HepG2 (cell line): ENCODE data around the gene MIEF1. TPM values are rescaled to one million over a fixed set of nuclear protein-coding genes. Genes with fewer than 3 reads are reported as not detected.

Experiments
- ARHGAP35 ChIP-seq: sonication (generic); formaldehyde crosslinking; IDR thresholded peaks from 2 replicates; pipeline ENCODE4 v1.9.0; 2022; ENCODE audit warnings: mild to moderate bottlenecking, inconsistent platforms, moderate library complexity, missing genetic modification reagents, borderline replicate concordance
- ARID2 ChIP-seq: sonication (generic); formaldehyde crosslinking; IDR thresholded peaks from 2 replicates; pipeline ENCODE4 v1.8.1; 2022; ENCODE audit warnings: mild to moderate bottlenecking, missing genetic modification reagents, borderline replicate concordance
- CERS6 ChIP-seq: sonication (generic); formaldehyde crosslinking; IDR thresholded peaks from 2 replicates; pipeline ENCODE4 v1.5.0; 2020; ENCODE audit warnings: missing genetic modification reagents
- CTCF ChIP-seq: sonication (generic); formaldehyde crosslinking; IDR thresholded peaks from 2 replicates; pipeline ENCODE4 v1.5.0; 2020; ENCODE audit warnings: mild to moderate bottlenecking, missing genetic modification reagents, moderate library complexity
- DDIT3 ChIP-seq: sonication (generic); formaldehyde crosslinking; IDR thresholded peaks from 2 replicates; pipeline ENCODE4 v1.4.0; 2020; ENCODE audit warnings: mild to moderate bottlenecking, missing genetic modification reagents
- DMAP1 ChIP-seq: IDR thresholded peaks from 2 replicates; pipeline ENCODE4 v1.6.1; 2016
- GATAD2A ChIP-seq: IDR thresholded peaks from 2 replicates; pipeline ENCODE4 v1.6.1; 2016
- IKZF5 ChIP-seq: IDR thresholded peaks from 2 replicates; pipeline ENCODE4 v1.6.1; 2018; ENCODE audit warnings: missing genetic modification reagents, mild to moderate bottlenecking, missing compliant biosample characterization
- ISL2 ChIP-seq: sonication (generic); formaldehyde crosslinking; IDR thresholded peaks from 2 replicates; pipeline ENCODE4 v1.5.0; 2020; ENCODE audit warnings: missing genetic modification reagents
- LBX2 ChIP-seq: sonication (generic); formaldehyde crosslinking; IDR thresholded peaks from 2 replicates; pipeline ENCODE4 v1.5.0; 2020; ENCODE audit warnings: missing genetic modification reagents, mild to moderate bottlenecking, borderline replicate concordance
- MAX ChIP-seq: IDR thresholded peaks from 2 replicates; pipeline ENCODE4 v1.6.1; 2012; ENCODE audit warnings: inconsistent platforms
- MTF2 ChIP-seq: sonication (generic); formaldehyde crosslinking; IDR thresholded peaks from 2 replicates; pipeline ENCODE4 v1.5.0; 2020; ENCODE audit warnings: missing genetic modification reagents, borderline replicate concordance
- MYC ChIP-seq: sonication (generic); formaldehyde crosslinking; IDR thresholded peaks from 2 replicates; pipeline ENCODE4 v1.9.0; 2021; ENCODE audit warnings: missing genetic modification reagents, borderline replicate concordance
- NFKB2 ChIP-seq: sonication (generic); formaldehyde crosslinking; IDR thresholded peaks from 2 replicates; pipeline ENCODE4 v1.4.0; 2020; ENCODE audit warnings: missing genetic modification reagents, borderline replicate concordance
- SAFB2 ChIP-seq: sonication (generic); formaldehyde crosslinking; IDR thresholded peaks from 2 replicates; pipeline ENCODE4 v1.5.1; 2020; ENCODE audit warnings: missing genetic modification reagents, low read depth, mild to moderate bottlenecking, borderline replicate concordance
- SAP130 ChIP-seq: IDR thresholded peaks from 2 replicates; pipeline ENCODE4 v1.6.1; 2016; ENCODE audit warnings: low read depth
- SMAD3 ChIP-seq: sonication (generic); formaldehyde crosslinking; IDR thresholded peaks from 2 replicates; pipeline ENCODE4 v1.4.0; 2020; ENCODE audit warnings: missing genetic modification reagents
- TEAD3 ChIP-seq: optimal IDR thresholded peaks from 2 replicates; pipeline ENCODE3; 2016; ENCODE audit warnings: borderline replicate concordance
- ZNF557 ChIP-seq: sonication (generic); formaldehyde crosslinking; IDR thresholded peaks from 2 replicates; pipeline ENCODE4 v1.4.0; 2020; ENCODE audit warnings: missing genetic modification reagents
- ZNF746 ChIP-seq: sonication (generic); formaldehyde crosslinking; IDR thresholded peaks from 2 replicates; pipeline ENCODE4 v1.8.0; 2022; ENCODE audit warnings: mild to moderate bottlenecking, missing genetic modification reagents
- ZSCAN30 ChIP-seq: sonication (generic); formaldehyde crosslinking; IDR thresholded peaks from 2 replicates; pipeline ENCODE4 v1.5.0; 2020; ENCODE audit warnings: mild to moderate bottlenecking, missing genetic modification reagents
- polyA plus RNA-seq, 8 experiments: library from polyadenylated mRNA; depleted of rRNA in 3 of 8; stranded (reverse) in 7 of 8; unstranded in 1 of 8; fragments of >200 nt; fragmentation: Illumina TruSeq in 4 of 8; extraction: Trizol in 4 of 8; gene quantifications; 2 replicates each; pipeline versions ENCODE4 v1.2.1 to v1.2.3, GENCODE V29; 2011 to 2016; ENCODE audit warnings: low read depth in 4 of 8, missing spikeins in 1 of 8, mixed read lengths in 1 of 8; ENCODE audit not compliant: insufficient read depth in 1 of 8
- total RNA-seq, 5 experiments: library from RNA; depleted of rRNA; stranded (reverse); fragments of >200 nt; fragmentation: Illumina TruSeq; extraction: Trizol; gene quantifications; 2 replicates each; pipeline ENCODE4 v1.2.3, GENCODE V29; 2016; ENCODE audit warnings: low read depth in 1 of 5
- TF ChIP-seq, protein P1 (sequence below): sonication (generic); formaldehyde crosslinking; IDR thresholded peaks from 2 replicates; pipeline ENCODE4 v1.4.0; 2020; ENCODE audit warnings: mild to moderate bottlenecking, missing genetic modification reagents

MIEF1 gene
- total and polyA plus RNA-seq, 2 of the 13 experiments (the other 11 are each of a cell fraction or from before 2014, with no cell fraction given): 21.7 to 34.8 TPM

DNA sequence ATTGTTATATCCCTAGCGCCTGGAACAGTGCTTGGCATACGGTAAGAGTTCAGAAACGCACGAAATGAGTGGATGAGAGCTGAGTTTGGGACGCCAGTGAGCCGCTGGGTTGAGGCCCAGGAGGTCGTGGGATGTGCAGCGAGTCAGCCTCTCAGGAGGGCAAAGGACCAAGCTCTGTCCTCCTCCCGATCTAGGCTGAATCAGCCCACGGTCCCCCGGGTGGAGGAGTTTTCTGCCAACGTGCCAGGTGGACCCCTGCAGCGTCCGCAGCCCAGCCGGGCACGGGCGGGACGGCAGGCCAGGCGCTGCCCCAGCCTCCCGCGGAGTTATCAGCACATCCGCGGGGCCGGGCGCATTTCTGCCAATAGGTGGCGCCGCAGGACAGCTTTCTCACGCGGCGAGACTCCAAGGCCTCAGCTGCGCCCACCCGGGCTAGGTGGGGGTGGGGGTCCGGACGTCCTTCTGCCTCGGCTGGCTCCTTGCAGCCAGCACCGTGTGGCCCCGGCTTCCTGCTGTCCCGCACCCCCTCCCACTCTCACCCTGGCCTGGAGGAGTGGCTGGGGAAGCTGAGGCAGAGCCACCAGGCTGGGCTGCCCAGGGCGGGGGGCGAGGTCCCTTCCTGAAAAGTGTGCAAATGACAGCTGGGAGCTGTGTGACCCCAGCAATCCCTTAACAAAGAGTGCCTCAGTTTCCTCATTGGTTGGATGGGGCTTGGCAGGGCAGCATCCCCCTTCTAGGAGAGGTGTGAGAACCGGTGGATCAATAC is 32.7 kb downstream of the MIEF1 start (continued):
- TF ChIP-seq MAX: peak; percentile 49; the same call in 1 of the 2 replicates
- no peak for TF ChIP-seq SMAD3
- TF ChIP-seq SAP130 (CRISPR knock-in tag): peak; percentile 43
- TF ChIP-seq NFKB2 (CRISPR knock-in tag): peak; percentile 4; the same call in 1 of the 2 replicates
- TF ChIP-seq ZSCAN30 (CRISPR knock-in tag): no peak
- TF ChIP-seq ZNF746: no peak
- TF ChIP-seq SAFB2 (CRISPR knock-in tag): peak; percentile 27; the same call in 1 of the 2 replicates
- peak; percentile 17; the same call in 1 of the 2 replicates for TF ChIP-seq MYC (CRISPR knock-in tag)
- TF ChIP-seq DMAP1 (CRISPR knock-in tag): peak; percentile 50; the same call in 1 of the 2 replicates
- 0 out of 2 replicates have a peak, but pooled peaks have one; percentile 36 for TF ChIP-seq ISL2
- TF ChIP-seq TEAD3 (CRISPR knock-in tag): peak; percentile 100
- TF ChIP-seq ARHGAP35 (CRISPR knock-in tag): no peak
- TF ChIP-seq DDIT3: no peak
- no peak for TF ChIP-seq CERS6
- peak; percentile 32; the same call in 1 of the 2 replicates for TF ChIP-seq GATAD2A
- TF ChIP-seq CTCF: peak; percentile 99
- TF ChIP-seq ARID2: 0 out of 2 replicates have a peak, but pooled peaks have one; percentile 57
- peak; percentile 67 for TF ChIP-seq LBX2
- TF ChIP-seq, protein P1, sequence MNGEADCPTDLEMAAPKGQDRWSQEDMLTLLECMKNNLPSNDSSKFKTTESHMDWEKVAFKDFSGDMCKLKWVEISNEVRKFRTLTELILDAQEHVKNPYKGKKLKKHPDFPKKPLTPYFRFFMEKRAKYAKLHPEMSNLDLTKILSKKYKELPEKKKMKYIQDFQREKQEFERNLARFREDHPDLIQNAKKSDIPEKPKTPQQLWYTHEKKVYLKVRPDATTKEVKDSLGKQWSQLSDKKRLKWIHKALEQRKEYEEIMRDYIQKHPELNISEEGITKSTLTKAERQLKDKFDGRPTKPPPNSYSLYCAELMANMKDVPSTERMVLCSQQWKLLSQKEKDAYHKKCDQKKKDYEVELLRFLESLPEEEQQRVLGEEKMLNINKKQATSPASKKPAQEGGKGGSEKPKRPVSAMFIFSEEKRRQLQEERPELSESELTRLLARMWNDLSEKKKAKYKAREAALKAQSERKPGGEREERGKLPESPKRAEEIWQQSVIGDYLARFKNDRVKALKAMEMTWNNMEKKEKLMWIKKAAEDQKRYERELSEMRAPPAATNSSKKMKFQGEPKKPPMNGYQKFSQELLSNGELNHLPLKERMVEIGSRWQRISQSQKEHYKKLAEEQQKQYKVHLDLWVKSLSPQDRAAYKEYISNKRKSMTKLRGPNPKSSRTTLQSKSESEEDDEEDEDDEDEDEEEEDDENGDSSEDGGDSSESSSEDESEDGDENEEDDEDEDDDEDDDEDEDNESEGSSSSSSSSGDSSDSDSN (CRISPR knock-in tag): peak; percentile 18; the same call in 1 of the 2 replicates
- TF ChIP-seq MTF2 (CRISPR knock-in tag): peak; percentile 35; the same call in 1 of the 2 replicates
- TF ChIP-seq ZNF557: 0 out of 2 replicates have a peak, but pooled peaks have one; percentile 6
- peak; percentile 33; the same call in 1 of the 2 replicates for TF ChIP-seq IKZF5
